HG03469 (cell line): ENCODE measurements around the gene NOTCH2.

Experiments
- ATAC-seq: cut with Tn5 transposase; IDR thresholded peaks from one replicate; pipeline ENCODE4 v1.9.1; 2021; ENCODE audit warnings: mild to moderate bottlenecking, moderate library complexity, moderate number of reproducible peaks; ENCODE audit not compliant: unreplicated experiment

Gene NOTCH2

GRCh38 chr1:119883826-119884225 lies 185.6 kb downstream of the NOTCH2 start:
- ATAC-seq = no peak

DNA sequence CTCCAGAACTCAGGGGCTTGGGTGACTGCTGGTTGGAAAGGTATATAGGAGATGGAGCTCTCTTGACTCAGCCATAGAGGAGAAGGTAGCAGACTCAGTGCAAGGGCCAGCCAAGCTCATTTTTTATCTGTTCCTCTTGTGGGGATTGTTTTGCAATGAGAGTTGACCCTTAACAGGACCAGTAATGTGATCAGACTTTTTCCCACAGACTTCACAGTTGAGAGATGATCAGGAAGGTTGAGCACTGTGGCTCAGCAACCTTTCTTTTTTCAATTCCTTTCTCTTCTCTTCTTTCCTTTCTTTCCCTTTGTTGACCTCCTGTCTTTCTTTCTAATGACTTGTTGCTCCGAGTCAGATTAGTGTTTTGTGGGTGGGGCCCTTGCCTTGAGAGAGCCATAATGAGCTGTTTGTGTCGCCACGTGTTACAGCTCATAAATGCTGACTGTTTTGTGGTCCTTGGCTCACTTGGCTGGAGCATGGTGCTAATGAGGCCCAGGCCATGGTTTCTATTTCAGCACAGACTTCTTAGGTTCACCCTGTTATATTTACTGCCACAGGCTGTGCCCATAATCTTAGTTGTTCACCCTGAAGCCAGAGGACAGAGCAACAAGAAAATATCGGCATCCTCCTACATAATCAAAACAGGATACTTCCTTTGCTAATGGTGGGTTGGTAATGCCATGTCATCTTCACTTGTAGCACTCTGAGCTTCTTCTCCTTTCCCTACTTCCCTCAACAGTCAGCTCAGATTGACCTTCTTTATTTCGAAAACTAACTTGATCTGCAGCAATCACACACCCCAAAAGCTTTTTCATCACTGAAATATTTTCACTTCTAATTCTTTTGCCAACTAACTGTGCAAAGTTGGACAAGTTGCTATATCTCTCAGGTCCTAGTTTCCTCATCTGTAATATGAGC lies 187.1 kb downstream of the NOTCH2 start:
- ATAC-seq = no peak

DNA sequence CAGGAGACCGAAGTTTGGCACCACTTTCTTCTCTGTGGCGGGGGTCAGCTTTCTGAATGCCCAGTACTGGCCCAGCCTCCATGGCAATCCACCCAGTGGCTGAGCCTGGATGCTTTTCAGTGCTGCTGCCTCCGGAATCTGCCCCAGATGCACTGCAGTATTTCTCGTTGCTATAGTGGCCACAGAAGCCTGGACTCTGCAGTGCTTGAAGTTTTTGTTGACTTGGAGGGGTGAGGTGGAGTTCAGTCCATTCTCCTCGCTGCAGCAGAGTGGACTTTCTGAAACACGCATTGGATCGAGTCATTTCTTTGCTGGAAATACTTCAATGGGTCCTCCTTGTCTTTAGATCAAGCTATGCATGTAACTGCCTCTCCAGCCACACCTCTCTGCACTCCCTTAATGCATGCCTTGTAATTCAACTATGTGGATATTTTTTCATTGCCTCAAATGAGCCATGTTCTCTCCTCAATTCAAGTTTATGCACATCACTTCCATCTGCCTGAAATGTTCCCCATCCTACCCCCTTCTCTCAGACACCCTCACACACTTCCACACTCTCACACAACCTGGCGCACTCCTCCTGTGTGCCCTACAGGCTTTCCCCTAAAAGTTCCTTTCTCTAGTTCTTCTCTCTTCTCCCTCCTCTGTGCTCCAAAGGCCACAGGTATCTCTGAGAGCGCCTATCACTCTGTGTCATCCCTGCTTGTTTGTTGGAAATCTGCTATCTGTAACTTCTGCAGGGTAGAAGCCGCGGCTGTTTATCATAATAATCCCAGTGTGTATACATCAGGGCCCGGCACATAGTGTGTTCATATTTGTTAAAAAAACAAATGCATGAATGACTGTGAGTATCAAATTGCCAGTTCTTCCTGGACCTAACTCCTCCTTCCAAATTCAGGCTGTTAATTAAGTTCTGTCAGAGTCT lies 189.7 kb downstream of the NOTCH2 start:
- no peak for ATAC-seq

DNA sequence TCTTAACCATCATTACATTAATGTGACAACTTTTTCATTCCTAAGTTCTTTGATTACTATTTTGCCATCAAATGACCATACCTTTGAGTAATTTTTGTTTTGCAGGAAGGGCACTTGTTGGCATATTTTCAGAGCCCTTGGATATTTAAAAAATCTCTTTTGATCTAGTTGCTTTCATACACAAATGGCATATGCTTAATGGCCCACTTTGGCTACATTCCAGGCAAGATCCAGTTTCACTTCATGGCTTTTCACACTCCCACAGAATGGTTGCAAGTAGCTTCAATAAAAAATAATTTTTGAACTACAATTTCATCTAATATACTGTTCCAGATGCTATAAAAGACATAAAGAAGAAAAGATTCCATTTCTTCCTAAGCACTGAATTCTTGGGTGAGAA lies 191.3 kb downstream of the NOTCH2 start:
- no peak for ATAC-seq

- ATAC-seq = no peak
Observed at GRCh38 chr1:119874186-119874585, 195.3 kb downstream of the NOTCH2 start.

GRCh38 chr1:119873135-119874015 lies 196.1 kb downstream of the NOTCH2 start:
- no peak for ATAC-seq

- ATAC-seq = no peak
Observed at GRCh38 chr1:119871881-119872280, 197.6 kb downstream of the NOTCH2 start.

DNA sequence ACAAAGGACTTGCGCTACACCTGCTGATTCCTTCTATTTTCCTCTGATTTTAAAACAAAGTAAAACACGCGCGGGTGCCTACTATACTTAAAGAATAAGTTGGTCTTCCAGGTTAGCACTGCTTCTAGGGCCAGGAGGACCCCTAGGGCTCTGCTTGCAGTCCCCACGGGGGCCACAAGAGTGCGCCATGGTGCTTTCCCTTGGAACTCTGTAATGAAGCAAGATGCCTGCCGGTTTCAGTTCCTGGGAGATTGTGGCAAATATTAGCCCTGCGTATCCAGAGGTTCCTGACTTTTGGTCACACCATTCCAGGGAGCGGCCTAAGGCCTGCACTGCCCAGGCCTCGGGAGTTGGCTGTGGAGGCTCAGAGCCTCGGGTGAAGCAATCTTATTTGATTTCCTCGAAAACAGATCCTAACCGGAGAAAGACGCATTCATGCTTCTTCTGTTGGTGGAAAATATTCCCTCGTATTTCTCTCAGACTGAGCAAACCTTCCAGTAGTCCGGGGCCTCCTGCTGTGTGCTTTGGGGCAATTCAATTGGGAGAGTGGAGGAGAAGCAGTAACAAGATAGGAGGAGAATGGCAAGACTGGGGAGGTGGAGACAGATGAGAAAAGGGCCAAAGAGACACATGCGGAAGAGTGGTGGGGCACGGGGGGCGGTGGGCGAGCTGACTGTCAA lies 198.4 kb downstream of the NOTCH2 start:
- no peak for ATAC-seq

DNA sequence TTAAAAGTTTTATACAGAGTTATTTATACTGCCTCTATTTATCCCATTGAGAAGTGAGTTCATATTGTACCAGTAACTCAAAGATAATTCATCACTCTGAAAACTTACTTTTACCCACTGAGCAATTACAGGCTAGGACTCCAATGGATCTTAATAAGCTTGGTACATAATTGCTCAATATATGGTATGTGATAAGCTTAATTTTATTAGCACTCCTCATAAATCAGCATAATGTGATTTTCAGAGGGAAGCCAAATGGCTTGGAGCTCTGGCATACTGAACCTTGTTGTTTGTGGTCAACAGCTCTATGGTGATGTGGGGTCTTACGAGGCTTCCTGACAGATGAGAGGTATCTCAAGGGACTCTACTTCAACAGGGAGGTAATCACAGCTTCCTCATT lies 199.5 kb downstream of the NOTCH2 start:
- no peak for ATAC-seq

GRCh38 chr1:119868176-119868575 lies 201.3 kb downstream of the NOTCH2 start:
- ATAC-seq = no peak

- no peak for ATAC-seq
Observed at GRCh38 chr1:119866451-119866850, 203.0 kb downstream of the NOTCH2 start.

DNA sequence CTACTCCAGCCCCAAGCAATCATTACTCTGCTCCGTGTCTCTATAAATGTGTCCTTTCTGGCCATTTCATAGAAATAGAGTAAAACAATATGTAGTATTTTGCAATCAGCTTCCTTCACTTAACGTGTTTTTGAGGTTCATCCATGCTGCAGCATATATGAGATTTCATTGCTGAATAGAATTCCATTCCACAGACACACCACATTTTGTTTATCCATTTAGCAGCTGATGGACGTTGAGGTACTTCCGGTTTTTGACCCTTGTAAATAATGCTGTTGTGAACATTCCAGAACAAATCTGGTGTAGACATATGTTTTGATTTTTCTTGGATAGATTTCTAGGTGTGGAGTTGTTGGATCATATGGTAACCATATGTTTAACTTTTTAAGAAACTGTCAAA lies 203.8 kb downstream of the NOTCH2 start:
- no peak for ATAC-seq

DNA sequence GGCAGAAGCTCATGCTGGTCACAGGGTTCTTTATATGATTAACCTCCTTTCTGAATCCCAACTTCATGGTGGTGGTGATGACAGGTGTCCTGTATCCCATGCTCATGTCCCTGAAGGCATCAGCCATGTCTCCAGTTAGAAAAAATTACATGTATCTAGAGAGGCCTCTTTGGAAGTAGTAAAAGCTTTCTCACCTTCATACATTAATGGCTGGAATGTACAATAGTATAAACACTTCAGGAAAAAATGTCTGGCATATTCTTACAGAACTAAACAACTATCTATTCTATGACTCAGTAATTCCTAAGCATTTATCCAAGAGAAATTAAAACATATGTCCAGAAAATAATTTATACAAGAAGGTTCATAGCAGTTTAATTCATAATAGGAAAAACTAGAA lies 207.2 kb downstream of the NOTCH2 start:
- ATAC-seq = no peak
